Measurements from ENCODE around the gene MORC2. TPM values are rescaled to one million over a fixed set of nuclear protein-coding genes. Genes with fewer than 3 reads are reported as not detected.
A peak's percentile ranks its signal among the peaks of the same experiment; 100 is the strongest.

Gene MORC2
- total RNA-seq, 1 donor from 2014 or later: 20.0 TPM

GRCh38 chr22:30982512-30982911, 13.9 kb upstream of the MORC2 start:
- intact Hi-C loops (cut with DNase I): no loop called here
- Histone ChIP-seq H3K9me3 (peaks cover 11% of the 10 kb centered on the region), H3K4me1 (no peaks in the 10 kb centered on the region), H3K36me3 (no peaks in the 10 kb centered on the region), H3K27ac (no peak overlapping the region), H3K27me3 (no peaks in the 10 kb centered on the region), H3K4me3 (no peak overlapping the region)
- ATAC-seq (no peak), DNase-seq (no peak)
- TF ChIP-seq, protein P1, sequence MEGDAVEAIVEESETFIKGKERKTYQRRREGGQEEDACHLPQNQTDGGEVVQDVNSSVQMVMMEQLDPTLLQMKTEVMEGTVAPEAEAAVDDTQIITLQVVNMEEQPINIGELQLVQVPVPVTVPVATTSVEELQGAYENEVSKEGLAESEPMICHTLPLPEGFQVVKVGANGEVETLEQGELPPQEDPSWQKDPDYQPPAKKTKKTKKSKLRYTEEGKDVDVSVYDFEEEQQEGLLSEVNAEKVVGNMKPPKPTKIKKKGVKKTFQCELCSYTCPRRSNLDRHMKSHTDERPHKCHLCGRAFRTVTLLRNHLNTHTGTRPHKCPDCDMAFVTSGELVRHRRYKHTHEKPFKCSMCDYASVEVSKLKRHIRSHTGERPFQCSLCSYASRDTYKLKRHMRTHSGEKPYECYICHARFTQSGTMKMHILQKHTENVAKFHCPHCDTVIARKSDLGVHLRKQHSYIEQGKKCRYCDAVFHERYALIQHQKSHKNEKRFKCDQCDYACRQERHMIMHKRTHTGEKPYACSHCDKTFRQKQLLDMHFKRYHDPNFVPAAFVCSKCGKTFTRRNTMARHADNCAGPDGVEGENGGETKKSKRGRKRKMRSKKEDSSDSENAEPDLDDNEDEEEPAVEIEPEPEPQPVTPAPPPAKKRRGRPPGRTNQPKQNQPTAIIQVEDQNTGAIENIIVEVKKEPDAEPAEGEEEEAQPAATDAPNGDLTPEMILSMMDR (IDR thresholded peaks at IDR 0.05): no peak

DNA sequence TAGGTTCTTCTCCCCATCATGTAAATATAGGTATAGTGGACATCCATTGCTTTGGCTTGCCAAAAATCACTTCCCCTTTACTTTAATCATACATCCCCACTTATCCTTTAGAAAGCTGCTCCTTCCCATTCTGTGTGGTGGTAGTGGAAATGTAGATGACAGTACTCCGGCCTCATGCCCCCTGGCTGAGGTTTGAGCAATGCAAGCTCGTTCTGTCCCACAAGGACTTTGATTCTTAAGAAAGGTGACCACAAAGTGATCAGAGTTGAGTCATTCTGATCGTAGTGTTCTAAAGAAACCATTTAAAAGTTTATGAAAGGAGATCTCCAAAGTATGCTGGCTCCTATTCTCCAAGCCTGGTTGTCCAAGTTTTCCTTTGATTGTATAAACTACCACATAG, 11.4 kb upstream of the MORC2 start:
- Histone ChIP-seq H3K4me1 (no peaks in the 10 kb centered on the region), H3K36me3 (peaks cover 6% of the 10 kb centered on the region), H3K4me3 (no peak overlapping the region), H3K27ac (no peak overlapping the region), H3K9me3 (peaks cover 30% of the 10 kb centered on the region), H3K27me3 (no peaks in the 10 kb centered on the region)
- TF ChIP-seq, protein P1 (IDR thresholded peaks at IDR 0.05): no peak
- intact Hi-C loops (cut with DNase I): no loop called here
- DNase-seq (no peak), ATAC-seq (no peak)

GRCh38 chr22:30978304-30978962, 9.9 kb upstream of the MORC2 start:
- no peak for ATAC-seq
- Histone ChIP-seq H3K27ac (no peak overlapping the region), H3K4me1 (no peaks in the 10 kb centered on the region), H3K9me3 (peaks cover 30% of the 10 kb centered on the region), H3K27me3 (no peaks in the 10 kb centered on the region), H3K36me3 (peaks cover 18% of the 10 kb centered on the region), H3K4me3 (no peak overlapping the region)
- intact Hi-C loops (cut with DNase I): no loop called here
- TF ChIP-seq, protein P1 (IDR thresholded peaks at IDR 0.05): no peak
- no peak for DNase-seq

DNA sequence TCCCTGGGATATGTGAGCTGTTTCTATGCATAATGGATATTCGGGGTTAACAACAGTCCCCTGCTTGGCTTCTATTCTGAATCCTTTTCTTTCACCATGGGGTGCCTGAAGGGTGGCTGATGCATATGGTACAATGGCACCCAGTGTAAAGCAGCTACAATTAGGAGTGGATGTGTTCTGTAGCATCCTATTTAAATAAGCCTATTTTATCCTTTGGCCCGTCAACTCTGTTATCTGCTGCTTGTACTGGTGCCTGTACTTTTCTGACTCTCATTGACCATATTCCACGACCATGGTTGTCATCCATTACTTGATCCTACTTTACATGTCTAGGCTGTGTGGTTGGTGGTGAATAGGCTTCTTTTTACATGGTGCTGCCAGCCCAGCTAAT, 1.8 kb upstream of the MORC2 start:
- Histone ChIP-seq H3K36me3 (peaks cover 37% of the 10 kb centered on the region), H3K27ac (no peak overlapping the region), H3K9me3 (no peaks in the 10 kb centered on the region), H3K27me3 (no peaks in the 10 kb centered on the region), H3K4me3 (peak overlapping the region; percentile 82), H3K4me1 (peaks cover 27% of the 10 kb centered on the region)
- intact Hi-C loops (cut with DNase I): no loop called here
- no peak for ATAC-seq
- TF ChIP-seq, protein P1 (IDR thresholded peaks at IDR 0.05): no peak
- DNase-seq: no peak

GRCh38 chr22:30969532-30970355, 1.2 kb upstream of the MORC2 start:
- peaks cover 30% of the 10 kb centered on the region for H3K36me3 ChIP-seq
- H3K4me3 ChIP-seq: peak overlapping the region; percentile 82
- TF ChIP-seq, protein P1 (IDR thresholded peaks at IDR 0.05): no peak
- peaks cover 27% of the 10 kb centered on the region for H3K4me1 ChIP-seq
- ATAC-seq: peak; percentile 56
- peak overlapping the region; percentile 95 for H3K27ac ChIP-seq
- no peaks in the 10 kb centered on the region for H3K9me3 ChIP-seq
- no peaks in the 10 kb centered on the region for H3K27me3 ChIP-seq
- intact Hi-C loops (cut with DNase I): loop anchor here (5.0 kb wide), 1 partner anchor 113 kb away; the partner anchor contains the start of gene SMTN
- no peak for DNase-seq

All from upper lobe of right lung (tissue), 1 donor.